ENCODE results near the gene TPM1. TPM values are rescaled to one million over a fixed set of nuclear protein-coding genes. Genes with fewer than 3 reads are reported as not detected.

TPM1 gene
- total RNA-seq (2021) (370 to 421 TPM (median 382 TPM) in 3 replicates), Bru-seq, nascent RNA (percentile 98 among the genes with signal in this experiment)
- long read RNA-seq, experiment 1, transcript TPM1-206 (9 exons, 1,717 nt): major isoform, 256 of 764 reads
- long read RNA-seq, experiment 1, transcript TPM1-220 (9 exons, 977 nt): minor isoform, 81 of 764 reads
- long read RNA-seq, experiment 1, transcript TPM1-207 (10 exons, 1,049 nt): minor isoform, 10 of 764 reads
- long read RNA-seq, experiment 1, transcript TPM1-208 (8 exons, 943 nt): minor isoform, 101 of 764 reads
- long read RNA-seq, experiment 1, partial matches to known transcripts: 75 of 764 reads
- long read RNA-seq, experiment 1, other reads (novel, unspliced or antisense): 213 of 764 reads
- long read RNA-seq, experiment 2, transcript TPM1-206 (9 exons, 1,717 nt): major isoform, 89 of 315 reads
- long read RNA-seq, experiment 2, transcript TPM1-207 (10 exons, 1,049 nt): minor isoform, 6 of 315 reads
- long read RNA-seq, experiment 2, transcript TPM1-220 (9 exons, 977 nt): minor isoform, 33 of 315 reads
- long read RNA-seq, experiment 2, transcript TPM1-208 (8 exons, 943 nt): minor isoform, 16 of 315 reads
- long read RNA-seq, experiment 2, partial matches to known transcripts: 61 of 315 reads
- long read RNA-seq, experiment 2, other reads (novel, unspliced or antisense): 97 of 315 reads
- long read RNA-seq, experiment 3, transcript TPM1-220 (9 exons, 977 nt): minor isoform, 70 of 722 reads
- long read RNA-seq, experiment 3, transcript TPM1-206 (9 exons, 1,717 nt): major isoform, 291 of 722 reads
- long read RNA-seq, experiment 3, transcript TPM1-207 (10 exons, 1,049 nt): minor isoform, 12 of 722 reads
- long read RNA-seq, experiment 3, transcript TPM1-208 (8 exons, 943 nt): minor isoform, 28 of 722 reads
- long read RNA-seq, experiment 3, partial matches to known transcripts: 23 of 722 reads
- long read RNA-seq, experiment 3, other reads (novel, unspliced or antisense): 280 of 722 reads

DNA sequence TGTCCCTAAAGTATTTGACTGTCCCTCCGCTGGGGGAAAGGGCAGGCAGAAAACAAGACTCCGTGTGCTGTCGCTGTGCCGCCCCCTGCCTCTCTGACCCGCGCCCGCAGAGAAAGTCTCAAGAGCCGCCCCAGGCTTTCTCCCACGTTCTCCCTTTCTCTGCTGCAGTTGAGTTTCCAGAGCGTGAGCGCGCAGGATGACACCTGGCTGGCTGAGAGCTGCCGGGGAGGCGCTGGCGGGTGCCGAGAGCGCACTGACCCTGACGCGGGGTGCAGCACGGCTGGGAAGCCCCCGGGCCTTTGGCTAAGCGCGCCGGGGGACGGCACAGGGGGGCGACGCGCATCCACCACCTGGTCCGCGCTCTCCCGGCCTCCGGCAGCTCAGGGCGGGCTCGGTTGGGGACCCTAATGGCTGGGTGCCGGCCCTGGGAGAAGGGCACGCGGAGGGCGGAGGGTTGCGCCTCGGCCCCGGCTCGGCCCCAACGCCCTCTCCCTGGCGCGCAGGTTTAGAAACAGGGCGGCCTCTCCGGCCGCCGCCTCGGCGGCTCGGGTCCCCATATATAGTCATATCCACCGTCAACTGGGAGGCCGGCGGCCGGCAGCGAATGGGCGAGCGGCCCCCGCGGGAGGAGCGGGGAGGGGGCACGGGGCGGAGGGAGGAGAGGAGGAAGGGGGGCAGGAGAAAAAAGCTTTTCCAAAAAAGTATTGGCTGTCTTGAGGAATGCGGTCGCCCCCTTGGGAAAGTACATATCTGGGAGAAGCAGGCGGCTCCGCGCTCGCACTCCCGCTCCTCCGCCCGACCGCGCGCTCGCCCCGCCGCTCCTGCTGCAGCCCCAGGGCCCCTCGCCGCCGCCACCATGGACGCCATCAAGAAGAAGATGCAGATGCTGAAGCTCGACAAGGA lies at the start of gene TPM1:
Gene TPM1, plus strand, starts transcription at position 774 of the 903 bp plus-strand sequence. Its CDS starts 83 bp downstream, at position 857.
- Mint-ChIP-seq H3K27me3 (ENCODE audit: low read depth) (peaks cover 7% of the 10 kb centered on the region), H3K9me3 (peaks cover 7% of the 10 kb centered on the region), H3K27ac (peak within 1 kb of the TSS; percentile 84), H3K4me1 (peaks cover 61% of the 10 kb centered on the region), H3K36me3 (peaks cover 36% of the 10 kb centered on the region), H3K4me3 (peak within 1 kb of the TSS; percentile 97)
- peak; percentile 91 for DNase-seq (ENCODE audit: low spot score)
- peak; percentile 75 for ATAC-seq
- ChIA-PET POLR2A (interaction anchor here (0.6 to 1.7 kb wide), 12 partner anchors 11 to 260 kb away, joined by 3 to 10 read pairs (median 3); no protein-coding TSS in a partner anchor), CTCF (interaction anchor here (0.6 to 7.7 kb wide), 4 partner anchors 146 to 438 kb away, joined by 3 to 131 read pairs (median 3); no protein-coding TSS in a partner anchor)
- no peak for TF ChIP-seq OVOL2 (CRISPR knock-in tag; IDR thresholded peaks at IDR 0.05; ENCODE audit: borderline replicate concordance)
- no peak for TF ChIP-seq ZNF671 (CRISPR knock-in tag; IDR thresholded peaks at IDR 0.05)
- TF ChIP-seq, protein P1, sequence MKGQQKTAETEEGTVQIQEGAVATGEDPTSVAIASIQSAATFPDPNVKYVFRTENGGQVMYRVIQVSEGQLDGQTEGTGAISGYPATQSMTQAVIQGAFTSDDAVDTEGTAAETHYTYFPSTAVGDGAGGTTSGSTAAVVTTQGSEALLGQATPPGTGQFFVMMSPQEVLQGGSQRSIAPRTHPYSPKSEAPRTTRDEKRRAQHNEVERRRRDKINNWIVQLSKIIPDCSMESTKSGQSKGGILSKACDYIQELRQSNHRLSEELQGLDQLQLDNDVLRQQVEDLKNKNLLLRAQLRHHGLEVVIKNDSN (CRISPR knock-in tag; IDR thresholded peaks at IDR 0.05): no peak; the same call in 1 of the 2 replicates
- no peak for TF ChIP-seq CBFB (CRISPR knock-in tag; IDR thresholded peaks at IDR 0.05; ENCODE audit: low read depth)
- TF ChIP-seq, protein P2, sequence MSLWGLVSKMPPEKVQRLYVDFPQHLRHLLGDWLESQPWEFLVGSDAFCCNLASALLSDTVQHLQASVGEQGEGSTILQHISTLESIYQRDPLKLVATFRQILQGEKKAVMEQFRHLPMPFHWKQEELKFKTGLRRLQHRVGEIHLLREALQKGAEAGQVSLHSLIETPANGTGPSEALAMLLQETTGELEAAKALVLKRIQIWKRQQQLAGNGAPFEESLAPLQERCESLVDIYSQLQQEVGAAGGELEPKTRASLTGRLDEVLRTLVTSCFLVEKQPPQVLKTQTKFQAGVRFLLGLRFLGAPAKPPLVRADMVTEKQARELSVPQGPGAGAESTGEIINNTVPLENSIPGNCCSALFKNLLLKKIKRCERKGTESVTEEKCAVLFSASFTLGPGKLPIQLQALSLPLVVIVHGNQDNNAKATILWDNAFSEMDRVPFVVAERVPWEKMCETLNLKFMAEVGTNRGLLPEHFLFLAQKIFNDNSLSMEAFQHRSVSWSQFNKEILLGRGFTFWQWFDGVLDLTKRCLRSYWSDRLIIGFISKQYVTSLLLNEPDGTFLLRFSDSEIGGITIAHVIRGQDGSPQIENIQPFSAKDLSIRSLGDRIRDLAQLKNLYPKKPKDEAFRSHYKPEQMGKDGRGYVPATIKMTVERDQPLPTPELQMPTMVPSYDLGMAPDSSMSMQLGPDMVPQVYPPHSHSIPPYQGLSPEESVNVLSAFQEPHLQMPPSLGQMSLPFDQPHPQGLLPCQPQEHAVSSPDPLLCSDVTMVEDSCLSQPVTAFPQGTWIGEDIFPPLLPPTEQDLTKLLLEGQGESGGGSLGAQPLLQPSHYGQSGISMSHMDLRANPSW (CRISPR knock-in tag; conservative IDR thresholded peaks at IDR 0.05; ENCODE audit: low read depth): peak; percentile 79; the same call in 1 of the 2 replicates
- no peak for TF ChIP-seq ZNF138 (CRISPR knock-in tag; conservative IDR thresholded peaks at IDR 0.05)
- TF ChIP-seq SP1 (CRISPR knock-in tag; conservative IDR thresholded peaks at IDR 0.05): peak; percentile 33
- TF ChIP-seq, protein P3, sequence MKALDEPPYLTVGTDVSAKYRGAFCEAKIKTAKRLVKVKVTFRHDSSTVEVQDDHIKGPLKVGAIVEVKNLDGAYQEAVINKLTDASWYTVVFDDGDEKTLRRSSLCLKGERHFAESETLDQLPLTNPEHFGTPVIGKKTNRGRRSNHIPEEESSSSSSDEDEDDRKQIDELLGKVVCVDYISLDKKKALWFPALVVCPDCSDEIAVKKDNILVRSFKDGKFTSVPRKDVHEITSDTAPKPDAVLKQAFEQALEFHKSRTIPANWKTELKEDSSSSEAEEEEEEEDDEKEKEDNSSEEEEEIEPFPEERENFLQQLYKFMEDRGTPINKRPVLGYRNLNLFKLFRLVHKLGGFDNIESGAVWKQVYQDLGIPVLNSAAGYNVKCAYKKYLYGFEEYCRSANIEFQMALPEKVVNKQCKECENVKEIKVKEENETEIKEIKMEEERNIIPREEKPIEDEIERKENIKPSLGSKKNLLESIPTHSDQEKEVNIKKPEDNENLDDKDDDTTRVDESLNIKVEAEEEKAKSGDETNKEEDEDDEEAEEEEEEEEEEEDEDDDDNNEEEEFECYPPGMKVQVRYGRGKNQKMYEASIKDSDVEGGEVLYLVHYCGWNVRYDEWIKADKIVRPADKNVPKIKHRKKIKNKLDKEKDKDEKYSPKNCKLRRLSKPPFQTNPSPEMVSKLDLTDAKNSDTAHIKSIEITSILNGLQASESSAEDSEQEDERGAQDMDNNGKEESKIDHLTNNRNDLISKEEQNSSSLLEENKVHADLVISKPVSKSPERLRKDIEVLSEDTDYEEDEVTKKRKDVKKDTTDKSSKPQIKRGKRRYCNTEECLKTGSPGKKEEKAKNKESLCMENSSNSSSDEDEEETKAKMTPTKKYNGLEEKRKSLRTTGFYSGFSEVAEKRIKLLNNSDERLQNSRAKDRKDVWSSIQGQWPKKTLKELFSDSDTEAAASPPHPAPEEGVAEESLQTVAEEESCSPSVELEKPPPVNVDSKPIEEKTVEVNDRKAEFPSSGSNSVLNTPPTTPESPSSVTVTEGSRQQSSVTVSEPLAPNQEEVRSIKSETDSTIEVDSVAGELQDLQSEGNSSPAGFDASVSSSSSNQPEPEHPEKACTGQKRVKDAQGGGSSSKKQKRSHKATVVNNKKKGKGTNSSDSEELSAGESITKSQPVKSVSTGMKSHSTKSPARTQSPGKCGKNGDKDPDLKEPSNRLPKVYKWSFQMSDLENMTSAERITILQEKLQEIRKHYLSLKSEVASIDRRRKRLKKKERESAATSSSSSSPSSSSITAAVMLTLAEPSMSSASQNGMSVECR (CRISPR knock-in tag; IDR thresholded peaks at IDR 0.05; ENCODE audit: borderline replicate concordance): peak; percentile 83; the same call in 1 of the 2 replicates
- peak; percentile 91 for TF ChIP-seq ZNF423 (CRISPR knock-in tag; IDR thresholded peaks at IDR 0.05)
- TF ChIP-seq ZNF416 (CRISPR knock-in tag; IDR thresholded peaks at IDR 0.05): peak; percentile 85
- no peak for TF ChIP-seq FOXJ3 (CRISPR knock-in tag; IDR thresholded peaks at IDR 0.05; ENCODE audit: borderline replicate concordance)
- TF ChIP-seq ELF4 (CRISPR knock-in tag; IDR thresholded peaks at IDR 0.05; ENCODE audit: low read depth): no peak
- TF ChIP-seq JAZF1 (CRISPR knock-in tag; IDR thresholded peaks at IDR 0.05): no peak
- TF ChIP-seq, protein P4, sequence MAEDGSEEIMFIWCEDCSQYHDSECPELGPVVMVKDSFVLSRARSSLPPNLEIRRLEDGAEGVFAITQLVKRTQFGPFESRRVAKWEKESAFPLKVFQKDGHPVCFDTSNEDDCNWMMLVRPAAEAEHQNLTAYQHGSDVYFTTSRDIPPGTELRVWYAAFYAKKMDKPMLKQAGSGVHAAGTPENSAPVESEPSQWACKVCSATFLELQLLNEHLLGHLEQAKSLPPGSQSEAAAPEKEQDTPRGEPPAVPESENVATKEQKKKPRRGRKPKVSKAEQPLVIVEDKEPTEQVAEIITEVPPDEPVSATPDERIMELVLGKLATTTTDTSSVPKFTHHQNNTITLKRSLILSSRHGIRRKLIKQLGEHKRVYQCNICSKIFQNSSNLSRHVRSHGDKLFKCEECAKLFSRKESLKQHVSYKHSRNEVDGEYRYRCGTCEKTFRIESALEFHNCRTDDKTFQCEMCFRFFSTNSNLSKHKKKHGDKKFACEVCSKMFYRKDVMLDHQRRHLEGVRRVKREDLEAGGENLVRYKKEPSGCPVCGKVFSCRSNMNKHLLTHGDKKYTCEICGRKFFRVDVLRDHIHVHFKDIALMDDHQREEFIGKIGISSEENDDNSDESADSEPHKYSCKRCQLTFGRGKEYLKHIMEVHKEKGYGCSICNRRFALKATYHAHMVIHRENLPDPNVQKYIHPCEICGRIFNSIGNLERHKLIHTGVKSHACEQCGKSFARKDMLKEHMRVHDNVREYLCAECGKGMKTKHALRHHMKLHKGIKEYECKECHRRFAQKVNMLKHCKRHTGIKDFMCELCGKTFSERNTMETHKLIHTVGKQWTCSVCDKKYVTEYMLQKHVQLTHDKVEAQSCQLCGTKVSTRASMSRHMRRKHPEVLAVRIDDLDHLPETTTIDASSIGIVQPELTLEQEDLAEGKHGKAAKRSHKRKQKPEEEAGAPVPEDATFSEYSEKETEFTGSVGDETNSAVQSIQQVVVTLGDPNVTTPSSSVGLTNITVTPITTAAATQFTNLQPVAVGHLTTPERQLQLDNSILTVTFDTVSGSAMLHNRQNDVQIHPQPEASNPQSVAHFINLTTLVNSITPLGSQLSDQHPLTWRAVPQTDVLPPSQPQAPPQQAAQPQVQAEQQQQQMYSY (CRISPR knock-in tag; IDR thresholded peaks at IDR 0.05): no peak
- TF ChIP-seq, protein P5, sequence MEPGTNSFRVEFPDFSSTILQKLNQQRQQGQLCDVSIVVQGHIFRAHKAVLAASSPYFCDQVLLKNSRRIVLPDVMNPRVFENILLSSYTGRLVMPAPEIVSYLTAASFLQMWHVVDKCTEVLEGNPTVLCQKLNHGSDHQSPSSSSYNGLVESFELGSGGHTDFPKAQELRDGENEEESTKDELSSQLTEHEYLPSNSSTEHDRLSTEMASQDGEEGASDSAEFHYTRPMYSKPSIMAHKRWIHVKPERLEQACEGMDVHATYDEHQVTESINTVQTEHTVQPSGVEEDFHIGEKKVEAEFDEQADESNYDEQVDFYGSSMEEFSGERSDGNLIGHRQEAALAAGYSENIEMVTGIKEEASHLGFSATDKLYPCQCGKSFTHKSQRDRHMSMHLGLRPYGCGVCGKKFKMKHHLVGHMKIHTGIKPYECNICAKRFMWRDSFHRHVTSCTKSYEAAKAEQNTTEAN (CRISPR knock-in tag; IDR thresholded peaks at IDR 0.05): no peak; the same call in 1 of the 2 replicates
- peak; percentile 57; the same call in 1 of the 2 replicates for TF ChIP-seq KAT7 (CRISPR knock-in tag; IDR thresholded peaks at IDR 0.05; ENCODE audit: borderline replicate concordance)
